Activated naive CD4-positive, alpha-beta T cell treated with anti-CD3 and anti-CD28 coated beads, Interleukin-2, amount 10 ng/mL, durations not matched to agents 7 days and 5 days (primary cell): ENCODE measurements around the gene GMIP.
A peak's percentile ranks its signal among the peaks of the same experiment; 100 is the strongest.
"Not testable (repeated sequence)": the region's sequence is repeated elsewhere in the genome, so short reads cannot be mapped to it uniquely, and the experiment has no call there.

ENCODE experiments used
- CTCF ChIA-PET: fragments of 350-600 bp; sonication (Branson Sonifier 250); formaldehyde crosslinking; loops from one replicate; lab custom pipeline; 2021; ENCODE audit warnings: antibody characterized with exemption; lab: Charles Lee
- DNase-seq: peaks from one replicate; pipeline ENCODE4 v3.0.0-alpha.2; 2020
- H3K27ac Mint-ChIP-seq: one replicate; pipeline ENCODE4 v1.8.0; 2021; ENCODE audit warnings: mild to moderate bottlenecking, moderate library complexity, mixed read lengths
- H3K27me3 Mint-ChIP-seq: one replicate; pipeline ENCODE4 v1.8.0; 2021; ENCODE audit warnings: mild to moderate bottlenecking, mixed read lengths
- H3K36me3 Mint-ChIP-seq: one replicate; pipeline ENCODE4 v1.8.0; 2021; ENCODE audit warnings: mixed read lengths
- H3K4me1 Mint-ChIP-seq: one replicate; pipeline ENCODE4 v1.8.0; 2021; ENCODE audit warnings: mixed read lengths
- H3K4me3 Mint-ChIP-seq: one replicate; pipeline ENCODE4 v1.8.0; 2021; ENCODE audit warnings: mild to moderate bottlenecking, moderate library complexity, mixed read lengths
- H3K9me3 Mint-ChIP-seq: one replicate; pipeline ENCODE4 v1.8.0; 2021; ENCODE audit warnings: mixed read lengths

The GMIP gene

DNA sequence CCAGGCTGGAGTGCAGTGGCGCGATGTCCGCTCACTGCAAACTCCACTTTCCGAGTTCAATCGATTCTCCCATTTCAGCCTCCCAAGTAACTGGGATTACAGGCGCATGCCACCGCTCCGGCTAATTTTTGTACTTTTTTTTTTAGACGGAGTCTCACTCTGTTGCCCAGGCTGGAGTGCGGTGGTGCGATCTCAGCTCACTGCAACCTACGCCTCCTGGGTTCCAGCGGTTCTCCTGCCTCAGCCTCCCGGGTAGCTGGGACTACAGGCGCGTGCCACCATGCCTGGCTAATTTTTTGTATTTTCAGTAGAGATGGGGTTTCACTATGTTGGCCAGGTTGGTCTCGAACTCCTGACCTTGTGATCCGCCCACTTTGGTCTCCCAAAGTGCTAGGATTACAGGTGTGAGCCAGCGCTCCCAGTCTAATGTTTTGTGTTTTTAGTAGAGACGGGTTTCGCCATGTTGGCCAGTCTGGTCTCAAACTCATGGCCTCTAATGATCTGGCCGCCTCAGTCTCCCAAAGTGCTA, 22.0 kb upstream of the GMIP start:
- H3K27ac Mint-ChIP-seq = peak overlapping the region; percentile 75
- H3K4me1 Mint-ChIP-seq = peaks cover 48% of the 10 kb centered on the region
- H3K36me3 Mint-ChIP-seq = peaks cover 49% of the 10 kb centered on the region
- H3K4me3 Mint-ChIP-seq, H3K9me3 Mint-ChIP-seq, H3K27me3 Mint-ChIP-seq, CTCF ChIA-PET: not testable (repeated sequence)
- peak; percentile 7 for DNase-seq

DNA sequence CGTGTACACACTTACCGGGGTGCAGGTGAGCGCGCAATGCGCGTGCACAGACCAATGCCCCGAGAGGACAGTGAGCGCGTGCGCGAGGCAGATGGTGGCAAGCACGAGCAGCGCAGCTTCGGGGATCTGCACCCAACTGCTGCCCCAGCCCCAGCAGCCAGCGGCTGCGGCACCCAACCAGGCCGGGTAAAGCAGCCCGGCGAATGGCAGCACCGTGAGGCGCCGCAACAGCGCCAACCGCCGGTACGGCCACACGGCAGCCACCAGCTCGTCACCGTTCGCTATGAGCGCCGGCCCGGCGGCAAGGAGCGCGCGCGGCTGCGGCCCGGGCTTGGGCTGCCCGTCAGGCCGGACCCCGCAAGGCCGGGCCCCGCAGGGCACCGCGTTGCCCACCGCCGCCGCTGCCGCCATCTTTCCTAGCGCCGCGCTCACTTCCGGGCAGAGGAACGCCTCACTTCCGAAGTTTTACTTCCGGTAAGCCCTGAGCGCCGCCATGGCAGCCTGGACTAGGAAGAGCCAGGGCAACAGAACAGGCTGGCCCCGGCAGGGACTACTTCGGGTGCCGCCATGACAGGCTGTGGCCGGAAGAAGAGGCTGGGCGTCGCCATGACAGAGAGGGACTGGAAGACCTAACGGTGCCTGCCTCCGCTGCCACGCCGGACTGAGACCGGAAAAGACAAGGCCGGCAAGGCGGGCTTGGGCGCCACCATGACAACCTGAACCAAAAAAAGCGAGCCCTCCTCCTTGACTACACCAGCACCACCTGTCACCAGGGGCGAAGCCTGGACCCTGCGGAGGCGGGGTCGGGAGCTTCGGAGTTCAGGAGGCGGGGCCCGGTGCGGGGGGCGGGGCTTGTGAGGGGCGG, 20.0 kb upstream of the GMIP start, which contains the start of gene ATP13A1:
Gene ATP13A1, minus strand, starts transcription at position 421 of the 865 bp plus-strand sequence. Its CDS starts 10 bp downstream, at position 411.
- peak; percentile 96 for DNase-seq
- Mint-ChIP-seq H3K9me3 (peaks cover 2% of the 10 kb centered on the region), H3K36me3 (peaks cover 45% of the 10 kb centered on the region), H3K27me3 (no peaks in the 10 kb centered on the region), H3K27ac (peak within 1 kb of the TSS; percentile 96), H3K4me3 (peak within 1 kb of the TSS; percentile 87), H3K4me1 (peaks cover 41% of the 10 kb centered on the region)
- CTCF ChIA-PET = interaction anchor here (1.0 to 1.2 kb wide), 2 partner anchors 131 to 134 kb away, joined by 3 to 4 read pairs; no protein-coding TSS in a partner anchor

DNA sequence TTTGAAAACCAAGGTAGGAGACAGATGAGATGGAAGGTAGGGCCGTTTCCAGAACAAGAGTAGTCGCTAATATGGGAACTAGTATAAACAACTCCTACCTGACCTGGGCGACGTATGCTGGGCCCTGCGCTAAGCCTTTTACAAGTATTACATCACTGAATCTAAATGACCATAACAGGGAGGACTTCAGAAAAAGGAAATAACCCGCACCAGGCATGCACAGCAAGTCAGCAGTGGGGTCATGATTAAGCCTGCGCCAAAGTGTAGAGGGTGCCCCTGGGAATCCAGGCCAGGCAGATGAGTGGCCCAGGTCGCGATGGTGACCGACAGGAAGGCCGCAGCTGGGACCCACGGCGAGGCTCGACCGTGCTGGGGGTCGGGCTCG, 19.4 kb upstream of the GMIP start:
- Mint-ChIP-seq H3K4me3 (peak overlapping the region; percentile 87), H3K27ac (peak overlapping the region; percentile 84), H3K36me3 (peaks cover 48% of the 10 kb centered on the region), H3K4me1 (peaks cover 39% of the 10 kb centered on the region), H3K9me3 (peaks cover 2% of the 10 kb centered on the region), H3K27me3 (no peaks in the 10 kb centered on the region)
- DNase-seq = no peak
- CTCF ChIA-PET = interaction anchor here (1.2 kb wide), 1 partner anchor 130 kb away, joined by 4 read pairs; no protein-coding TSS in a partner anchor

- no peaks in the 10 kb centered on the region for H3K27me3 Mint-ChIP-seq
- peak overlapping the region; percentile 87 for H3K4me3 Mint-ChIP-seq
- H3K9me3 Mint-ChIP-seq = peaks cover 2% of the 10 kb centered on the region
- DNase-seq = no peak
- H3K27ac Mint-ChIP-seq = peak overlapping the region; percentile 84
- H3K36me3 Mint-ChIP-seq = peaks cover 48% of the 10 kb centered on the region
- CTCF ChIA-PET = interaction anchor here (1.2 to 1.9 kb wide), 2 partner anchors 18 to 130 kb away, joined by 4 to 7 read pairs; partner anchors contain the start of gene GMIP
- peaks cover 34% of the 10 kb centered on the region for H3K4me1 Mint-ChIP-seq
Observed at GRCh38 chr19:19662344-19662743, 18.9 kb upstream of the GMIP start.

DNA sequence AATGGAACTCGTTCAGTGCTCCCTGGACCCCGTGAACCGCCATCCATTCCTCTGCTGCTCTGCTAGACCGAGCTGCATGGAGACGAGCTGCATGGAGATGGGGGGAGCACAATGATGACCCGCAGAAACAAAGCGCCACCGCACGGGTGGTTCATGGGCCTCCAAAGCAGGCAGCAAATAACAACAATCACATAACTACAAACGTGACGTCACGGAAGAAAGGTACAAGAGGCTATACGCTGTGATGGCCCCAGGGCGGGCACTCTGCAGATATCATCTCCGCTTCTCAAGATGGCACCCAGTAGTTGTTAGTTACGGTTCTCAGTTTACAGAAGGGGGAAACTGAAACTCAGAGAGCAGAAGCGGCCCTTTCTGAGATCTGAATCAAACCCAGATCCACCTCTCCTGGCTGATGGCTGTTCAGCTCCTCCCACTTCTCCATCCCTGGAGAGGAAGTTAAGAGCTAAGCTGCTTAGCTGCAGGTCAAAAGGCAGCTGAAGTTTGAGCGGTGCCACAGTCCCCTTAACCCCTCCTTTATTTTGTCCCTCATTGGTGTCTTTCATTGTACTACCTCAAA, 18.3 kb upstream of the GMIP start:
- Mint-ChIP-seq H3K36me3 (peaks cover 48% of the 10 kb centered on the region), H3K4me3 (peak overlapping the region; percentile 87), H3K27me3 (no peaks in the 10 kb centered on the region), H3K9me3 (no peaks in the 10 kb centered on the region), H3K27ac (peak overlapping the region; percentile 84), H3K4me1 (peaks cover 29% of the 10 kb centered on the region)
- CTCF ChIA-PET = interaction anchor here (1.2 to 1.9 kb wide), 2 partner anchors 18 to 129 kb away, joined by 4 to 7 read pairs; partner anchors contain the start of gene GMIP
- DNase-seq = peak; percentile 52

DNA sequence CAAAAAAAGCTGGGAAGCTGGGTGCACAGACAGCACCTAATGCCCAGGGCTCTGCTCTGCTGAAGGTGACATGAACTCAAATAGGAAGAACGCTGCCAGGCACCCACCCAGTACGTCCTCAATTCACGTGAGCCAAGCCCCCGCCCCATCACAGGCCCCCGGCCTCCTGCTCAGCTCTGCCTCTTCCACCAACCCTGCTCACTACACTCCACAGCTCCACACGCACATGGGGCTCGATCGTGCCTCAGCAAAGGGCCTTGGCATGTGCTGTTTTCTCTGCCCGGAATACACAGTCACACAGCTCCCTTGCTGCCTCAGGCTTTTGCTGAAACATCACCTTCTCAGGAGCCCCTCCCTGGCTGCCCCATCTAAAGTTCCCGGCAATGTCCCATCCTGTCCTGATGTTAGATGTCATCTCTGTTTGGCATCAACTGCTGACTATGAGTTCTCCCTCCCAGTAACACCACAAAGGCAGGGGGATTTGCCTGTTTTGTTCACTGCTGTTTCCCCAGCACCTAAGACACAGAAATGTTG, 17.8 kb upstream of the GMIP start:
- Mint-ChIP-seq H3K9me3 (no peaks in the 10 kb centered on the region), H3K4me1 (peaks cover 27% of the 10 kb centered on the region), H3K36me3 (peaks cover 52% of the 10 kb centered on the region), H3K4me3 (peak overlapping the region; percentile 87), H3K27me3 (no peaks in the 10 kb centered on the region), H3K27ac (peak overlapping the region; percentile 84)
- CTCF ChIA-PET = interaction anchor here (1.9 kb wide), 1 partner anchor 17 kb away, joined by 7 read pairs; the partner anchor contains the start of gene GMIP
- no peak for DNase-seq

GRCh38 chr19:19659646-19660245, 16.3 kb upstream of the GMIP start:
- no peak for DNase-seq
- peaks cover 27% of the 10 kb centered on the region for H3K4me1 Mint-ChIP-seq
- no peaks in the 10 kb centered on the region for H3K9me3 Mint-ChIP-seq
- H3K4me3 Mint-ChIP-seq = no peak overlapping the region
- CTCF ChIA-PET = interaction anchor here (1.1 kb wide), 1 partner anchor 15 kb away, joined by 4 read pairs; no protein-coding TSS in a partner anchor
- no peaks in the 10 kb centered on the region for H3K27me3 Mint-ChIP-seq
- H3K27ac Mint-ChIP-seq = no peak overlapping the region
- H3K36me3 Mint-ChIP-seq = peaks cover 62% of the 10 kb centered on the region

GRCh38 chr19:19657397-19657783, 13.9 kb upstream of the GMIP start:
- Mint-ChIP-seq H3K4me1 (peaks cover 18% of the 10 kb centered on the region), H3K27me3 (no peaks in the 10 kb centered on the region), H3K9me3 (no peaks in the 10 kb centered on the region), H3K36me3 (peaks cover 66% of the 10 kb centered on the region), H3K4me3 (no peak overlapping the region), H3K27ac (no peak overlapping the region)
- CTCF ChIA-PET = no interaction called here
- DNase-seq = no peak

DNA sequence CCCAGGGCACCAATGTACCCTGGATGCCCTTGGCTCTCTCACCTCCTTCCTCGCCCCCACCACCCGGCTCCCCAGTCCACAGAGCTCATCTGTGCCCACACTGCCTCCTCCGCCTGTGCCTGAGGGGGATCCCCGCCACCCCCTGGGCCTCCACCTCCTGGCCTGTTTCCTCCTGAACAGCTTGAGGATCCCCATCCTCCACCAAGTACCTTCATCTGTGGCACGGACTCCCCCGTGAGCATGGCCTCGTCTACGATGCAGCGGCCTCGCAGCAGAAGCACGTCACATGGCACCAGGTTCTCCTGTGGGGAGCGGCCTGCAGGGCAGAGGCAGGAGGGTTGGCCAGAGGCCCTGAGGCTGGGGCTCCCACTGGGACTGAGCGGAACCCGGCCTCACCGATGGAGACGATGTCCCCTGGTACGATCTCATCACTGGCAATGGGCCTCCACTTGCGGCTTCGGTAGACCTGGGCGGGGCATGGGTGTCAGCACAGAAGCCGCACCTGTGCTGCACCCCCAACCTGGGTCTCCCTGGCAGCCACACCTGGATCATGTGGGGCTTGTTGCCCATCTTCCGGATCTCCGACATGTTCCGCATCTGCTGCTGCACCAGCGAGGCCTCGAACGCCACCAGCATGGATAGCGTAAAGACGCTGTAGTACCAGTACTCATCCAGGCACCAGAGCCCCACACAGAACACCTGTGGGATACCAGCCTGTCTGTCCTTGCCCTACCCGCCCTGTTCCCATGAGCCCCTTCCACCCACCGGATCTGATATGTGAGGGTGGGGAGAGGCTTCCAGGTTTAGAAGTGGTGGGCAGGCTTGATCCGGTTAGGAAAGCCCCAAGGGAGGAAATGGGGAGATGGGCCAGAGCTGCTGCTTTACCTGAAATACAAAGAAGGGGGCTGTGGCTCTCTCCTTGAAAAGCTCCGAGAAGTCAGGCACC, 13.3 kb upstream of the GMIP start:
- Mint-ChIP-seq H3K4me3 (no peak overlapping the region), H3K4me1 (peaks cover 11% of the 10 kb centered on the region), H3K36me3 (peaks cover 63% of the 10 kb centered on the region), H3K27ac (peak overlapping the region; percentile 24), H3K27me3 (no peaks in the 10 kb centered on the region), H3K9me3 (no peaks in the 10 kb centered on the region)
- CTCF ChIA-PET = no interaction called here
- no peak for DNase-seq

DNA sequence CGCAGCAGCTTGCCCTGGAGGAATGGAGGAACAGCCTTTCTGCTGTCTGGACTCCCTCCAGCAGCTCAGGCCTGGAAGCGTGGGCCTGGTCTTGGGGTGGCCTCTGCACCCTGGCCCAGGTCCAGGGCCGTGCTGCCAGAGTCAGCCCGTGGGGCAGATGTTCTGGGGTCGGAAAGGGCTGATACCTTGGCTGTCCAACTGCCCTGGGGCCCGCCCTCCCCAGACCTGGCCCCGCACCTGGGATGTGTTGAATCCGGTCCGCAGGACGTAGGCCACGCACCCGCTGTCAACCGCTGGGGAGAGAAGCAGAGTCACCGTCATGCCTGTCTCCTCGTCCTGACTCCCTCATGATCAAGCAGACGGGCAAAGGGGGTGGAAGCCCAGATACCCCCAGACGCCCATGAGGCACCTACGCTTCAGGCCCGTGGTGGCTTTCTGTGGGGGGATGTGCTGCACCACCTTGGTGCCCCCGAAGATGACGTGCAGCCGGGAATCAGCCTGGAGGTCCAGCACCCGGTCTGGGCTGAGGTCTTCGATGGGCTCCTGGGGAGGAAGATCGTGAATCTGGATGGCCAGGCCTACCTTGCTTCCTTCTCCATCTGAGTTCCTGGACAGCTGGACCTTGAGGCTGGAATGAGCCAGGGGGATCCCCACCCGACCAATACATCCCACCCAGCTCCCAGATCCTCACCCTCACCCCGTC, 12.3 kb upstream of the GMIP start:
- peaks cover 58% of the 10 kb centered on the region for H3K36me3 Mint-ChIP-seq
- no peak for DNase-seq
- H3K4me1 Mint-ChIP-seq = peaks cover 3% of the 10 kb centered on the region
- H3K27ac Mint-ChIP-seq = peak overlapping the region; percentile 24
- no peaks in the 10 kb centered on the region for H3K27me3 Mint-ChIP-seq
- H3K9me3 Mint-ChIP-seq = no peaks in the 10 kb centered on the region
- H3K4me3 Mint-ChIP-seq = no peak overlapping the region
- CTCF ChIA-PET = no interaction called here

GRCh38 chr19:19655051-19655594, 11.7 kb upstream of the GMIP start:
- Mint-ChIP-seq H3K27me3 (no peaks in the 10 kb centered on the region), H3K4me3 (no peak overlapping the region), H3K36me3 (peaks cover 60% of the 10 kb centered on the region), H3K4me1 (peaks cover 3% of the 10 kb centered on the region), H3K27ac (no peak overlapping the region), H3K9me3 (no peaks in the 10 kb centered on the region)
- no peak for DNase-seq
- CTCF ChIA-PET = no interaction called here

DNA sequence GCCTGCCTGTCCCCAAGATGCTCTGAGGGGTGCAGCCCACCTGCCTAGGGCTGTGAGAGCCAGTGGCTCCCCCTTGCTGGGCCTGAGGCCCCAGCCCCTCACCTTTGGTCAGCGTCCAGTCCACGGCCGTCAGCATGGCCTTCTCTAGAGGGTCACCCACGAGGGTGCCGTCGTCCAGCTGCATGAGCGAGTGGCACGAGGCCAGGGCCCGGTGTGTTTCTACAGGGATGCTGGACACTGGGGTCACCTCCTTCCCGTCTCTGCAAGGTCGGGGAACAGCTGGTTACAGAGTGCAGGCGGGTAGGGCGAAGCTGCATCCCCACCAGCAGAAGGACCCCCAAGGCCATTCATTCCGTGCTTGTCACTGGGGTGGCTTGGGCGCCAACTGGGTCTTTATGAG, 11.0 kb upstream of the GMIP start:
- Mint-ChIP-seq H3K4me1 (peaks cover 3% of the 10 kb centered on the region), H3K4me3 (no peak overlapping the region), H3K9me3 (no peaks in the 10 kb centered on the region), H3K36me3 (peaks cover 60% of the 10 kb centered on the region), H3K27me3 (no peaks in the 10 kb centered on the region), H3K27ac (no peak overlapping the region)
- no peak for DNase-seq
- CTCF ChIA-PET = interaction anchor here (1.2 kb wide), 1 partner anchor 11 kb away, joined by 6 read pairs; the partner anchor contains the start of gene GMIP
